GM21723 (cell line): ENCODE data around the gene EFNA5.

Experiments used
- ATAC-seq: cut with Tn5 transposase; IDR thresholded peaks from one replicate; pipeline ENCODE4 v1.9.1; 2021; ENCODE audit warnings: mild to moderate bottlenecking, moderate library complexity; ENCODE audit not compliant: unreplicated experiment

EFNA5 gene

DNA sequence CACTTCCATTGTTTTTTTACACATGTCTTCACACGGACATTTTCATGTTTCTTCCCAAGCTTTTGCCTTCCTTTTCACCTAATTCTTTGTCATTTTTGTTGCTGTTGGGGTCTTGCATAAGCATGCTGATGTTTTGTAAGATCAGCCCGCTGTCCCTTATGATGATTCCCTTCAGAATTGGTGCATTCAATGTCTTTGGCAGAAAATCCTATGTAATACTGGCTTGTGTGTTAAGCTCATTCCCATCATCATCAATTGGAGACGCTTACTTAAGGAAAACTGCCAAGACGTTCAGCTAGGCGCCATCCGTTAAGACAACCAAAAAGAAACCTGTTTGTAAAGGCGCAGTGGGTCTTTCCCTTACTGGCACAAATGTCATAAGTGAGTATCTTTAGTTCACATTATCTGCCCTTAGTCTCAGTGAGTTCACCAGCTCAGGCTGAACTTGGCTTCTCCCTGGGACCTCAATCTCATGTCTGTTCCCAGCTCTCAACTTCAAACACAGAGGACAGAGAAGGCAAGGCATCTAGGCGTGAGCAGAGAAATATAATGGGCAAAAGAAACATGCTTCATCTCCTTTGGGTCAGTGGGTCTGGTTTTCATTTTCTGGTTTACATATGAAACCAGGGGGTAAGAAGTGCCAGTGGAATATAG is 97.9 kb downstream of the EFNA5 start:
- ATAC-seq: no peak

DNA sequence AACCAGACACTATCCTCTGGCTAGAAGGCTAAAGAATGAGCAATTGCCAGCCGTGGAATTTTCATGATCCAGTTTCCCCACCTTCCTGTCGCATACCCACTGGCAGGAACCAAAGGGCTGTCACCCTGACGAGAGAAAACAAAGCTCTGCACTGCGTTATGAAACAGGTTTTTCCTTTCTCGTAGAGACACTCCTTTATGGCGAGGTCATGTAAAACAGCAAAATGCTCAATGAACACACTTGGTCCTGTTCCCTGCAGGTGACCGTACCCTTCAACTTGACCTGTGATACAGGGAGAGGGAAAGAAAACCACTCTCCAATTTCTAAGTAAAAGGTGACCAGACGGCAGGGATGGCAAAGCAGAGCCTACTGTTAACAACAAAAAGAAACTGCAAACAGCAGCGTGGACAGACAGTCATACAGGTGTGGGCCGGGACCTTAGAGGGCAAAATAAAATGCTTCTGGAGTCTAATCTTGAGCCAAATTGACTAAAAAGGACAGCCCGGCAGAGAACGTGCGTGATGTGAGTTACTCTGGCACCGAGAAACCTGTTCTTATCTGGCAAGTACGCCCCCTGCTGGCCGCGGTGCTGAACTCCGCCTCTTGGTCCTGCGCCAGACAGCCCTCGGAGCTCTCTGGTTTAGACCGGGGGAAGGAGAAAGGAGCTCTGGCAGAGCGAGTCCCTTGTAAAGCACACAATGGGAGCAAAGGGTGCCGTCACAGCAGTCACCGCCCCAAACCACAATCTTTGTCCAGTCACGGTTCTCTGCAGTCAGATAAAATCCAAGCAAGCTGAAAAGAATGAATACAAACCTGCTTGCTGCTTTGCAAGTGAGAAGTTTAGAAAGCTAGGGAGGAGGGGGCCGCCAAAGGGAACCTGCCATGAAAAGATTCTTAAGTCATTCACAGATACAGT is 98.9 kb downstream of the EFNA5 start:
- ATAC-seq: peak; percentile 69

DNA sequence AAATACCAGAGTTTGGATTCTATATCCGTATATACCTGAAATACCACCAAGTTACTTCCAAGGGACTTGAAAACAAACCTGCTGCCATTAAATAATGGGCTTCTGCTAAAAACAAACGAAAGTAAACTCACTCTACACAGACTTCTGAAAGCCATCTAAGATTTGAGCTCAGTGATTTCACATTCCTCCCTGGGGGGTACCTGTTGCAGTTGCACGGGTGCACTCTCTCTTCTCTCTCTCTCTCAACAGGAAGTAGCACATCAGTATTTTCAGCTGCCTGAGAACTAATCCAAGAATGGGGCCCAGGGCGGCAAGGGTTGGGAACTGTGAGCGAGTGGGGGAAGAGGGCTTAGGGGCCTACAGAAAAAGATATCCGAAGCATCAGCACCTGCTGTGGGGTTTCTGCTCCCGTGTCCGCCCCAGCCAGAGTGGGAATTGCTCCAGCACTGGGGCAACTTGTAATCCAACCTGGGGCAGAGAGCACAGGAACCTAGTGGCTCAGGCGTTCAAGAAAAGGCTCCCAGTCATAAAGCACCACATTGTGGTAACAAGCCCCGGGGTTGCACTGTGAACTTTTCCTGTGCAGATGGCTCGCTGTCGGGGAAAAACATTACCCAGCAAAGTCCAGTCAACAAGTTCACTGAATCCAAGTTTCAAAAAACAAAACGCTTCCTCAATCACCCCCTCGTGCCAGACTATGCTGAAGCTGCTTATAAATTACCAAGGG is 99.8 kb downstream of the EFNA5 start:
- ATAC-seq: peak; percentile 86

DNA sequence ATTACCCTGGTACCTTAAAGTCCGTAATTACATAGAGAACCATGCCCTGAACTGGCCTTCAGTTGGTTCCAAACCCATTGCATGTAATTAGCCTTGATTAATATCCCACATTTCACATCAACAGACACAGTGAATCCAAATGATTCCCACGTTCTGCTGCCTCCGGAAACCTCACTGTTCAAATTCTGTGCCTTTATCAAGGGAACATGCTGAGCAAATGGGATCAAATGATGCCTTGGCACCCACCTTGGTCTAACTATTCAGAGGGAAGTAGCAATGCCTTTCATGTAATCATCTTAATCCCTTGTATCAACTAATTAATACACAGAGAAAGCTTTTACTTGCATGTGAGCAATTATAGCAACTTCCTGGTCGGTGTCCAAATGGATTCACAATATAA is 100.6 kb downstream of the EFNA5 start:
- no peak for ATAC-seq

DNA sequence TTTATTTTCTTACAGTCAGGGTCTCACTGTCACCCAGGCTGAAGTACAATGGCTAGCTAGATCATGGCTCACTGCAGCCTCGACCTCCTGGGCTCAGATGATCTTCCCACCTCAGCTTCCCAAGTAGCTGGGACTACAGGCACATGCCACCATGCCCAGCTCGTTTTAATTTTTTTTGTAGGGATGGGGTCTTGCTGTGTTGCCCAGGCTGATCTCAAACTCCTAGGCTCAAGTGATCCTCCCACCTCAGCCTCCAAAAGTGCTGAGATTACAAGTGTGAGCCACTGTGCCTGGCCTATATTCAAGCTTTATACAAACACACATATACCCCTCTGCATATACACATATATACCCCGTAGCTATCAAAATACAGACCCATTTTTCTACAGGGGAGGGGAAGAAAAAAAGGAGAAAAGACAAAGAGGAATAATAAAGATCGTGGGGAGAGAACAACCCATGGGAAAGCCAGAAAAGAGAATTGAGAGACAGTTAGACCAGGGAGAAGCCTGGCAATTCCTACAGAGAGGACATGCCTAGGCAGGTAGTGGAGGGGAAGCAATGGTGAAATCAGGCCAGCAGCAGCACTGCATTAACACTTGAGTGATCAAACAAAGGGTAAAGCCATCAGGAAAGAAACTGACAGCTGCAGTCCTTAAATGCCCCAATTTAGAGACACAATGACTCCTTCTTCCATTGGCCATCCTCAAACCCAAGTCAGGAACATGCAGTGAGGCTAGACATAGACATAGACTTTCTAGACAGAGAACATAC is 102.7 kb downstream of the EFNA5 start:
- no peak for ATAC-seq

DNA sequence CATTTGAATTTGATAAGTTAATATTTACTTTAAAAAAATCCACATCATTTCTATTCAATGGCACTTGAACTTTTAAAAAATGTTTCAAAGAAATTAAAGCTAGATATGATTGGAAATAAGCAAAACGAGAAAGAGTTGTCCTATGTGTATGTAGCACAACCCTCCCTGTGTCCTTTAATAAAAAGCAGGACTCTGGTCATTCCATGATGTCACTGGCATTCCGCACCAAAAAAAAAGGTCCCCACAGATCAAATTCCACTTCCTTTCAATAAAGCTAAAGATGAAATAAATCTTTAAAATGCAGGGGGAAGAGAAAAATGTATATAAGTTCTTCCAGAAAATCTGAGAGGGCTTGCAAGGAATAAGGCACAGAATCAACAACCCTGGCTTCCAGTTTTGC is 103.8 kb downstream of the EFNA5 start:
- ATAC-seq: no peak

DNA sequence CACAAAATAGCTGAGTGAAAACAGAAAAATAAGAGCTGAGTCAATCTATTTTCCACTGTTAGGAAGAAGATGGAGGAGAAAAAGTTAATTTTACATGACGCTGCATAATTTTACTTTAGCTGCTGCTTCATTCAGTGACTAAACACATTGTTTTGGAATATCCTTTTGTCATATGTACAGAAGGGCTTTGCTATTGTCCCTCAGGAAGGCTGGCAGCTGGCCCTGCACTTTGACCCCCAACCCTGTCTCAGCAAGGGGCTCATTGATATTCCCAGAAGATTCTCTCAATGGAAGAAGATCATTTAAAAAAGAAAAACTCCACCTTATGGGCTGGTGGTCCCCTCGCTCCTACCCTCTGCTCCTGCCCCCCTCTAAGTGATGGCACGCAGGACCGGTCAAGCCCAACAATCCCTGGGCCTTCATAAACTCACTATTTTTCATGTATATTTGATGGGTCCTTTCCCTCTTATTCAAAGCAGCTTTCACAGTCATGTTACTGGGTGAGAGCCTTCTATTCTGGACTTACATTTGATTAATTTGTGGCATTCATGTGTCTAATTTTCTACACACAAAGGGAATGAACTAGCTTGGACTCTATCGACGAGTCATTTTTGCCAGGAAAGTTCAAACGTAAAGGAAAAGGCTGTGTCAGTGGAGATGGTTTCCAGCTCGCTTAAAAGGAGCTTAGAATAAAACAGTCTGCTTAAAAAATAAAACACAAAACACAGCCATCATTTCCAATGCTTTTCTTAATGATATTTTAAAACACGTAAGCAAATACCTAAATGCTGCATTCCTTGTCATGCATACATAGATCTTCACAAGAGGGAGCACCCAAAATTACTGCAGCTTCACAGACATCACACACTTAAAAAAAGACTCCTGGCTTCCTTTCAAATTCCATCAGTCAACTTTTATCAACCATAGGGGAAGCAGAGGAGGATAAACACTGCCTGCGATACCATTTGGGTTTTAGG is 104.7 kb downstream of the EFNA5 start:
- no peak for ATAC-seq

DNA sequence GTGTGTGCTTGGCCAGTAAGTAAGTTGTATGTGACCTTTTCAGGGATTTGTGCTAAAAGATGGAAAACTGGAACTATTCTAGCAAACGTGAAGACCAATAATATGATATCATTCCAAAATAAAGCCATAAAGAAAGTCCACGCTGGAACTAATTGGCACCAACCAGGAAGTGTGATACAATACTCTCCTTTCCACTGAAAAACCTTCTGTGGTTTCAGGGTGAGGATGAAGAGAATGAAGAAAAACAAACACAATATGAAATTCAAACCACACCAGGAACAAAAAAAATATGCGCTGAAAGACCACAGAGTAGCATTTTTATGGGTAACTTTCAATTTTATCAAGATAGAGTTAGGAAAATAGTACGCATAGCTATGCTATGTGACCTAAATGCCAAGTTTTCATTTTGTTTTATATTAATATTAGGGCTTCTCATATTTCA is 105.8 kb downstream of the EFNA5 start:
- ATAC-seq: no peak

DNA sequence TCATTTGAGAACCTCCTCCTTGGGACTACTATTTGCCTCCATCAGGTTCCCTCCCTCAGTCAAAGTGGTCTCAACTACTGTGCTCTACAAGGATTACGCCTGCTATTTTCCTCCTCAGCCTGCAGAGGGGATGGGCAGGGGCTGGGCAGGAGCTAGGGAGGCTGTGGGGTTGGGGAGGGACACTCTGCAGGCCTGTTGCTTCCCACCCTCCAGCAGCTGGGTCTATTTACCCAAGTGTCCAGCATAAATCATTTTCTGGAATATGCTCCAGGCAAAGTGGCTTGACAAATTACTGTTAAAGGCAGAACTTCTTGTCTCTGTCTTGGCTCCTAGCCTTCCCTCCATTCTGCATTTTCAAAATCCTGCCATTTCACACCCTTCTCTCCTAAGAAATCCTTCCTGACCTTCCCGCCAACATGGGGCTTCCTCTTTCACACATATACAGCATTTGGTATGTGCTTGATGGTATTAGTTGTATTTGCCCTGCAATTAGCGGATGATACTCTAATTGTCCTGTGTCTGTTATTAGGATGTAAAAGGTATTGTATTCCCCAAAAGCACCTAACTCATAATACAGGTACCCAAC is 106.7 kb downstream of the EFNA5 start:
- ATAC-seq: no peak

DNA sequence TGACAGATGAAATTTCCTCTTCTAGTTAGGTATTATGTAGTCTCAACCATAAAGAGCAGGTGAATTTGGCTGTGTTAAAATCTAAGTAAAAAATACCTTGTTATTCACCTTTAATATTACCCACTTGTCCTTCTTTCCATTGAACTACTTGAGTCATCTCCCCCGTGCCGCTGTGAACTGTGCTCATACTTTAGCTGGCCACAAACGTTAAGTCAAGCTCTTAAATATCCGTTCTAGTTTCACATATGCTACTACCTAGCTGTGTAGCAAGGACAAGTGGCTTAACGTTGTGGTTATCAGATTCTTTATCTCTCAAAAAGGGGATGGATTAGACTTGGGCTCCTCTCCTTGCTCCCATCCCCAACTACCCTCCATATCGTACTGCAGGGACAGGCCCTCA is 110.4 kb downstream of the EFNA5 start:
- ATAC-seq: no peak

DNA sequence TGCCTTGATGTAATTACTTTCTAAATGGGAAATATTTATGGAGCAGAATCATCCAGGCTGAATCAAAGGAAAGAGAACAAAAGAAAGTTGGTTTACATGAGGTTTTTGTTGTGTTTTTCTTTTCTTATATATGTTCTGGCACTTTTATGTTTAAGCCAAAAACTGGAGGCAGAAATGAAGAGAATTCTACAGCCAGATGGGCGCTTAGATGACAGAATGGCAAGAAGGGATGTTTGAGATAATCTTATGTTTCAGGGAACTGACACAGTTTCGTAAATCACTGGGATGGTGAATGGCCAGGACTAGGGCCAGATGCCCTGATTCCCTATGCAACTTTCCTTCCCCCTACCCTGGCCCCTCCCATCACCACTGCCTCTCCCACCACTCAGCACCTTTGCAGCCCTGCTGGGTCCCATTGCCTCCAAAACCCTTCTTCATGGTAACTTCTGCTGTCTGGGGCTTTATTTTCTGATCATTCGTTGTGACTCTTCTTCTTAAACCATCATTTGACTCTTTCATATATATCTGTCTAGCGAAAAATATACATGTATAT is 111.8 kb downstream of the EFNA5 start:
- ATAC-seq: no peak

DNA sequence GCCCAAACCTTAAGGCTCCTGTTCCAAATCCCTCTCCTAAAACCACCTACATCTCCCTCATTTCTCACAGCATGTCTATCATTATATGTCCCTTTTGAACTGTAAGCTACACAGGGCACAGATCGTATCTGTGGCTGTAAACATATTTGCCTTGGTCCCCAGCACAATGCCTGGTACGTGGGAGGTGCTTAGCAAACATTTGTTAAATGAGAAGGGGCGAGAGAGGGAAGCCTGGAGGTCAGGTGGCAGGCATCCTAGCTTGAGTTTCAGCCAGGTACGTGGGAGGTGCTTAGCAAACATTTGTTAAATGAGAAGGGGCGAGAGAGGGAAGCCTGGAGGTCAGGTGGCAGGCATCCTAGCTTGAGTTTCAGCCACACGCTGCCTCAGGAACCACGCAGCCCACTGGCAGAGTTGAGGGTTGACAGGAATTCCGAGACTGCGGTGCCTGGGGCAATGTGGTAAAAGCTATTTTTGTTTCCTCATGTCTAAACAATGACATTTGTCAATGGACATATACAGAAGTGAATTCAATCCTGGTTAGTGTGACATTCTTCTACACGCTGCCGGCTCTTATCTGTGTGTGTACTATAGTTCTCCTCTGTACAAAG is 113.6 kb downstream of the EFNA5 start:
- ATAC-seq: no peak

DNA sequence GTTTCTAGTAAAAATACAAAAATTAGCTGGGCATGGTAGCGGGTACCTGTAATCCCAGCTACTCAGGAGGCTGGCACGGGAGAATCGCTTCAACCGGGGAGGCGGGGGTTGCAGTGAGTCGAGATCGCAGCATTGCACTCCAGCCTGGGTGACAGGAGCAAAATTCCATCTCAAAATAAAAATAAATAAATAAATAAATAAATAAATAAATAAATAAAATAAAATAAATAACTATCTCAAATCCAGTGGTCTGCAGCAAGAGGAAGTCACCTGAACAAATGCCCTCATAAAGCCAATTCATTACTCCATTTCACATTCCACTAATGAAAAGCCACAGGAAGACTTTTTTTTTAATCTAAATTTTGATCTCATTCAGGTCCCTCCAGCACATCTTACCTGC is 114.2 kb downstream of the EFNA5 start:
- ATAC-seq: no peak

DNA sequence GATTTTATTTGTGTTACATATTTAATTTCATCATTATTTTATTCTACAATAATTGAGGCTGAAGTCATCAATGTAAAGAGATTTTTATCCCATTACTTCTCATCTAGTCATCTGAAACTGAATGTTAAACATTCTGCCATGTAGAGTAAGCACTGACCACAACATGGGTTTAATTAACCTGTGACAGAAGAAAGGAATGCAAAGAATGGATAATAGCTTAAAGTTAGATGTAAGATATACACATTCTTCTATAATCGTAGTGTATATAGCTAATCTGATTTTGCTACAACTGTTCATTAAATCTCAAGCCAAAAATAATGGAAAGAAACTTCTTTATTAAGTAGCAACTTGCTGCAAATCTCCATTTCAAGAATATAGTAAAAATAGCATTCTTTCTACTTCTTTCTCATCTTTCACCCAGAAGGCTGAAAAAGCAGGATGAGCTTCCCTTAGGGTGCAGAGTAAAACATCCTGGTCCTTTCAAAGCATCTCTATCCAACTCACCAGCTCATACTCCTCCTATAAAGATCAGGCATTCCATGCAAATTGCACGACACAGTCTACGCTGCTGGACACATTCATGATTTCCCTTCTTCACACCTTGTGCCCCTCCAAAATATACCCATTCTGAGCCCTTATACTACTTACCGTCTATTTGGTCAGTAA is 115.2 kb downstream of the EFNA5 start:
- no peak for ATAC-seq

DNA sequence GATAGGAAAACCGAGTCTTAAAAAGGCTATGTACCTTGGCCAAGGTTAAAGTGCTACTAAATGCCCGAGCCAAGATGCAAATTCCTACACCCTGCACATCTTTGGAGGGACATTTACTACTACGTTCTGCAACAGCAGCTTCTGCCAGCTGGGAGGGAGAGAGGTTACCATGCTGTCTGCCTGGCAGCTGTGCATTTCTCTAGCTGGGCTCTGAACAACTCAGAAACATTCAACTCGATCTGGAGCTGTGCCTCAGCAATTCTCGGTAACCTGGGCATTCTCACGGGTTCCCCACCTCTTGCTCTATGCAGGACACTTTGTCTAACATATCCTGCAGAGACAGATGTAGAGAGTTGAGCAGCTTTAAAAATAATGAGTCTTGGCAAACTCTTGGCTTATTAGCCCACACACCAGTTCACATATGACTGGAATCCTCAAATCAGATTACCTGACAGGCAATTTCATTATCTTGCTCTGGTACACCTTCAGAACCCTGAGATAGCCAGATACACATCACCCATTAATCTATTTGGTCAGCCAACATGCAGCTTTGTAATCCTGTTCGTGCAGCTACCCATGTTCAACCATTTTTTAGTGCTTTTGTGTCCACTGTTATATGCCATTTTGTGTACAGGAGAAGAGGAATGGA is 115.8 kb downstream of the EFNA5 start:
- ATAC-seq: no peak

DNA sequence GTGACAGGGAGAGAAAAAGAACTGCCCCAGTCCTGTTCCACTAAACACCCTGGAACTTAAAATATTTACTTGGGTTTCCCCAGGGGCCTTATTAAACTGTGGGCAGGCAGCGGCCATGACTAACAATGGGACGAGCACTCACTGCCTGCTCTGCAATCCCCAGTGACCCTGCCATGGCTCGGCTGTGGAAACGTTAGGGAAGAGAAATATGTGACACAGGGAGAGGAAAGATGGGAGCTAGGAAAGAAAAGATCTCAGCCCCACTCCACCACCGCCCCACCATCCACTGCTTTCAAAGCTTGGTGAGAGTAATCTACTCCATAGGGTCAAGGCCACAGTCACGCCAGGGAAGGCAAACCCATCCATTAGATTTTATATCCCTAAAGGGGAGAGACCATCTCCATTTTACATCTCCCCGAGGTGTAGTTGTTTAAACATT is 117.6 kb downstream of the EFNA5 start:
- no peak for ATAC-seq

DNA sequence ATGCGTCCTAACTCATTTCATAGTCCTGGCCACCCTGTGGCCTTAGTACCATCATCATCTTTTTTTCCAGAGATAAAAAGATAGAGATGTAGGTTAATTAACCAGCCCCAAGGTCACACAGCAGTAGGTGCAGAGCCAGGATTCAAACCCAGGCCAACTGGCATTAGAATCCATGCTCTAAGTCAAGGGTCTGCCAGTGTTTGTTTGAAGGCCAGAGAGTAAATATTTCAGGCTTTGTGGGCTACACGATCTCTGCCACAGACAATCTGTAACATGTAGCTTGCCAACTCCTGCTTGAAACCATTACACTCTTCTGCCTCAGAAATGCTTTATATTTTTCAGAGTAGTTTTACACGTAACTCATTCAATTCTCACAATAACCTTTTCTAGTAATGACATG is 119.6 kb downstream of the EFNA5 start:
- no peak for ATAC-seq

DNA sequence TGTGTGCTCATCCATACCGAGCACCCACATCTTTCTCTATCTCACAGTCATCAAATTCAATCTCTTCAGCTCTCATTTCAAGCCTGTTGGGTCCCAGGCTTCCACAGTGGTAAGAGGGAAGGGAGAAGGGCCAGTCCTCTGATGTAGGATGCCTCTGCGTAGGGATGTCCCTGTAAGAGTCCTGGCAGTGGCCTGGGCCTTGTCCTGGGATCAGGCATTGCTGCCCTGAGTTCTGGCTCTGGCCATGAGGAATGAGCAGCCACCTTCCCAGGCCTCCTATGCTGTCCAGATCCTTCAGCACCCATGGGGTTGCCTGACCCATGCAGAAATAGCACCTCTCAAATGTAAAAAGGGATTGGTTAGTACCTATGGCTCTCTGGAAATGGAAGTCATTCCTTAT is 121.2 kb downstream of the EFNA5 start:
- no peak for ATAC-seq
